ENCODE data around the gene GCG.

GRCh38 chr2:162111958-162112850 is 39.8 kb downstream of the GCG start:
- no peak for TF ChIP-seq CTCF (IDR thresholded peaks at IDR 0.05)
- no peak for TF ChIP-seq POLR2A (IDR thresholded peaks at IDR 0.05)

All from lower leg skin (tissue), 3 donors.